NCI-H146 (cell line): ENCODE data around the gene PLPPR3.

Source experiments
- DNase-seq: peaks from one replicate; lab custom pipeline; 2025; lab: John Stamatoyannopoulos, UW

Gene PLPPR3

DNA sequence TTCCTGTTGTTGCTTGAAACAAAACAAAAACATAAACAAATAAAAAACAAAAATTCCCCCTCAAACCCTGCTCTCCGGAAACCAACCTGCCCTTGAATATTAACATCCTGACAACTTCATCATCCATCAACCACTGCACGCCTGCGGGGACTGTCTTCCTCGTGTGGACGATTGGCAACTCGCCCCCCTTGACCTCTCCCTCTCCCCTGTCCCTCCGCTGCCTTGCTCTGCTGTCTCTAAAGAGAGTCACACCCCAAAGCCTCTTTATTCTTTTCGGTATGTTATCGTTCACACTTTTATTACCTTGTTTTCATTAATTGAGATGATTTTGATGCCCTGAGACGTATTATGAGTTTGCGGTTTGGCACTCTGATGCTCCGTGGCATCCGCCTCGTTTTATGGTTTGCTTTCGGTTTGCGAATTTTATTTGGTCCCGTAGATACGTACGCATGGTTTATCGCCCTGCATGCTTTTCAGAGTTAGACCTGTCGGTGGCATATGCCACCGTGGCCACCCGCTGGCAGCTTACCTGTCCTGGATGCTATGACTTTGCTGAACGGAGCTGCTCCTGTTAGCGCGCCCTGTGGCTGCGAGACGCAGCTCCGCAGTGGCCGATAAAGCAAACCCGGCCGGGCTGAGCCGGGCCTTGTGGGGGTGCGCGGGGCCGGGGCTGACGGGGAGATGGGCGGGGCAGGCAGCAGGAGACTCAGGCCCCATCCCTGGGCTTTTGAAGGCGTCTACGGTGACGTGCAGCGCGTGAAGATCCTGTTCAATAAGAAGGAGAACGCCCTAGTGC, 13.9 kb downstream of the PLPPR3 start:
- no peak for DNase-seq

DNA sequence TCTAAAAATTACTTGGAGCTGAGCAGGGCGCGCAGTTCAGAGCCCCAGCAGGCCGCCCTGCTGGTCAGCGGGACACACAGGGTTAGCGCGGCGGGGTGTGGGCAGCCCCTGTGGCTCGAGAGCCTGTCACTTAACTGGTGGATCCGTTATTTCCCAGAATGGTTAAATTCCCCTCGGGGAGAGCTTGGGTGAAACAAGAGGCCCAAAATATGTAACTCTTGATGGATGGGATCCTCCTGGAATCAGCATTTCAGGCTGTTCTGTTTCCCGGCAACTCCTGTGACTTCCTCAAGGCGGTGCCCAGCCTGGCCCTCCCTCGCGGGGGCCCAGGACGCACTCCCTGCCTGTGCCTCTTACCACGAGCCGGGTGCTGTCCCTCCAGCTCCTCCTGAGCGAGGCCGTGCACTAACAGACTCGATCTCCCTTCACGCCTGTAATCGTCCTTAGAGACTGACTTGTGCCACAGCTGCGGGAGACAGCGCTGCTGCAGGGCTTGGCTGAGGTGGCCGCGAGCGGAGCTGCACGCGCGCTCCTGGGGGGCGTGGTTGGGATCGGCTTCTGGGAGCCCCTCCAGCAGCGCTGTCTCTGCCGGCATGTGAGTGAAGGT, 14.8 kb downstream of the PLPPR3 start:
- DNase-seq = no peak

DNA sequence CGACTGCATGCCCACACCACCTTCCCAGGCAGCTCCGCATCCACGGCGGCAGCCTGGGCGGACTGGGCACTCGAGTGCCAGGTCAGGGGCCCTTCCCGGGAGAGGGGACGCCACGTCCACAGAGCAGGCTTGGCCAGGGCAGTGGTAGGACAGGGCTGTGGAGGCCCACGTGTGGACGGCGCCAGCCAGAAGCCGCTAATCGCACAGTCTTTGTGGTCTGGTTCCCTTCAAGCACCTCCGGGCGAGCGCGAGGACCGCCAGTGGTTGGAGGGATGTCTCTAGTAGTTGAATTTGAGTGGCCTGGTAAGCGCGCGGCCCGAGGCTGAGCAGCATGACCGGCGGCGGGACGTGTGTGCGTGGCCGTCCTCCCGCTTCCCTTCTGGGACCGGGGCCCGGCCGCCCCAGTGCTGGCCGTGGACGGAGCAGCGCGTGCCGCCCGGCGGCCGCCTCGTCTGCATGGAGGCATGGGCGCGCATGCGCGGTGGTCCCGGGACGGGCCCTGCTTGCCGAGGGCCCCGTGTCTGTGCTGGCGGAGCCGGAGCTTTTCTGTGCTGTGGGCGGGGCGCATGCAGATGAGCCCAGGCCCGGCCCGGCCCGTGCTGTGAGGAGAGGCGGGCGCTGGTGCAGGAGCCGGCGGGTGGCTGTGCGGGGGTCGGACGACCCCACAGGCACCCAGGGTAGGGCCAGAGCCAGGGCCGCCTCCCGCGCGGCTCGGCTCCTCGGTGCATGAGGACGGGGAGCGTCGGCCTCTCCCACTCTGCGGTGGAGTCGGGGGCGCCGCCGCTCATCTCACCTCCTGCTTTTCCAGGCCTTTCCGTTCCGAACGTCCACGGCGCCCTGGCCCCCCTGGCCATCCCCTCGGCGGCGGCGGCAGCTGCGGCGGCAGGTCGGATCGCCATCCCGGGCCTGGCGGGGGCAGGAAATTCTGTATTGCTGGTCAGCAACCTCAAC, 15.9 kb downstream of the PLPPR3 start:
- DNase-seq = no peak

DNA sequence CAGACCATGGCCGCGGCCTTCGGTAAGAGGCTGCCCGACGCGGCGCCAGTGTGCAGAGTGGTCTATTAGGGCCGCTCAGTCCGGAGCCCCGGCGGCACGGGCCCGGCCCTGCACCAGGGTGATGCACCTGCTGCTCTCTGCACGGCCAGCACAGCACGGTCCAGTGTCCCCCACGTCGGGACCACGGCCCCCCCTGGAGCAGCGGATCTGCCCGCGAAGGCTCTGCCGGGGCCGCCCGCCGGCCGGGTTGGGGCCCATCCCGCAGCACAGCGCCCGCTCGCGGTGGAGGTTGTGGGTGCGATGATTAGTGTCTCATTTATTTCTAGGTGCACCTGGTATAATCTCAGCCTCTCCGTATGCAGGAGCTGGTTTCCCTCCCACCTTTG, 16.6 kb downstream of the PLPPR3 start:
- DNase-seq = no peak

DNA sequence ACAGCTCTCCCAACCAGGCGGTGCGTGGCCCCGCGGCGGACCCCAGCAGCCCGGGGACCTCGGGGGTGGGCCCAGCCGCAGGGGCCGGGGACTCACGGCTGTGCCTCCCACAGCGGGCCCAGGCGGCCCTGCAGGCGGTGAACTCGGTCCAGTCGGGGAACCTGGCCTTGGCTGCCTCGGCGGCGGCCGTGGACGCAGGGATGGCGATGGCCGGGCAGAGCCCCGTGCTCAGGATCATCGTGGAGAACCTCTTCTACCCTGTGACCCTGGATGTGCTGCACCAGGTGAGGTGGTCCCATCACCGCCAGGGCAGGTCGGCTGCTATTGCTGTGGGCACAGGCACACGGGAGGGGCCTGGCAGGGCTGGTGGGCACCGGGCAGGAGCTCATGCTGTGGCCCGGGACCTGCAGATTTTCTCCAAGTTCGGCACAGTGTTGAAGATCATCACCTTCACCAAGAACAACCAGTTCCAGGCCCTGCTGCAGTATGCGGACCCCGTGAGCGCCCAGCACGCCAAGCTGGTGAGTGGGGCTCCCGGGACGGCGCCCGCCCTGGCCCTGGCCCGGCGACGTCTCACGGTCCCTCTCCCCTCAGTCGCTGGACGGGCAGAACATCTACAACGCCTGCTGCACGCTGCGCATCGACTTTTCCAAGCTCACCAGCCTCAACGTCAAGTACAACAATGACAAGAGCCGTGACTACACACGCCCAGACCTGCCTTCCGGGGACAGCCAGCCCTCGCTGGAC, 17.2 kb downstream of the PLPPR3 start:
- no peak for DNase-seq

DNA sequence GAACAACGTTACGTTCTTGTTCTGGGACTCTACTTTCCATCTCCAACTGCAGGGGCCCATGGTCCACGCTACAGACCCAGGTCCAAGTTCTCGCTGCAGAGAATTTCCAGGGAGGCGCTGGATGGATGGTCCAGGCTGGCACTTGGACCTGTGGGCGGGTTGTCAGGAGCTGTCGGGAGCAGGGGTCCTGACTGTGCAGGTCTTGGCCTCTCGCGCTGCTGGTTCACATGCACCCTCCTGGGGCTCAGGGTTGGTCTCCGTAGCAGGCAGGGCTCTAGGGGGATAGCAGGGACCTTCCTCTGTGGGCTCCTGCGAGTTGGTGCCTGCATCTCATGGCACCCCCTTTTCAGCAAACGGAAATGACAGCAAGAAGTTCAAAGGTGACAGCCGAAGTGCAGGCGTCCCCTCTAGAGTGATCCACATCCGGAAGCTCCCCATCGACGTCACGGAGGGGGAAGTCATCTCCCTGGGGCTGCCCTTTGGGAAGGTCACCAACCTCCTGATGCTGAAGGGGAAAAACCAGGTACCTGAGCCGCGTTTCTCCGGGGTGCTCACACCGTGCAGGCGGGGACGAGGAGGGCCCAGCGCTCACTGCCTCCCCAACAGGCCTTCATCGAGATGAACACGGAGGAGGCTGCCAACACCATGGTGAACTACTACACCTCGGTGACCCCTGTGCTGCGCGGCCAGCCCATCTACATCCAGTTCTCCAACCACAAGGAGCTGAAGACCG, 17.9 kb downstream of the PLPPR3 start:
- no peak for DNase-seq

DNA sequence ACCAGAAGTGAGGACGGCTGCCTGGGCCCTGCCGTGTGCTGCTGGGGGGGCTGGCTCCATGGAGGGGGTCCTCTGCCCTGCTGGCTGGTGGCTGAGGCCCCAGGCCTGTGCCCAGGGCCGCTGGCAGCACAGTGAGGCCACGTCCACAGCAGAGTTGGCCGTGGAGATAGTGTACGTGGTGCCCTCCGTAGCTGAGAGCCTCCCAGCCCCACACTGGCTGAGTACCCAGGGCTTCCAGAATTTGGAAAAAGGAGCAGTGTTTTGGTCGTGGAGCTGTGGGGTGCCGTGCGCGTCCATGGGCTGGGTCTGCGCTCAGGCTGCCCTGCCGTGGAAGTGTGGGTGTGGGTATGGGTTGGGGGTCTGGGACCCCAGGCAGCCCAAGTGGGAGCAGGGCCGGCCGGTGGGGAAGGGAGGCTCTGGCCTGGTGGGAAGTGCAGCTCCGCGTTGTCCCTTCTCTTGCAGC, 18.6 kb downstream of the PLPPR3 start:
- no peak for DNase-seq

DNA sequence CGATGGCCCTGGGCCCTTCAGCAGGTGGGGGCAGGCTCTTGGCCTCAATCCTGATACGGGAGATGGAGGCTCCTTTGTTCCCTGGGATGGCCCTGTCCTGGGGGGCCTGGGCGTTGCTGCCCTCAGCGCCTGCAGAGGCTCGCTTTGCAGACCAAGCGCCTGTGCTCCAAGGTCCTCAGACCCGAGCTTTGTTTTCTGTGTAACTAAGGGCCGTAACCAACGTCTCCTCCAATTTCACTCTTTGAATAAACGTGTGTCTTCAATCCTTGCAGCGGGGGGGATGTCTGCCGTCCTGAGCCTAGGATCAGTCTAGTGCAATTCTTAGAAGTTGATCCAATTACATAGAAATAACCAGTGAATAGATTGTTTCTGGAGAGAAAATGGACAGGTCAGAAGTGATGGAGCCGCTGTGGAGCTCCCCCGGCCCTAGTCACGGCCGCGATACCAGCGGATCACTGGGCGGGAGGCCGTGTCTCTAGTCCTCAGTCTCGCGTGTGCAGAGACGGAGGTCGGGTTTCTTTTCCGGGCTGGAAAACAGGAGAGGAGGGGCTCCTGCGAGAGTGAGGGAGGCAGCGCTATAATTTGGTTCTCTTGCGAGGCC, 19.2 kb downstream of the PLPPR3 start:
- DNase-seq = no peak

DNA sequence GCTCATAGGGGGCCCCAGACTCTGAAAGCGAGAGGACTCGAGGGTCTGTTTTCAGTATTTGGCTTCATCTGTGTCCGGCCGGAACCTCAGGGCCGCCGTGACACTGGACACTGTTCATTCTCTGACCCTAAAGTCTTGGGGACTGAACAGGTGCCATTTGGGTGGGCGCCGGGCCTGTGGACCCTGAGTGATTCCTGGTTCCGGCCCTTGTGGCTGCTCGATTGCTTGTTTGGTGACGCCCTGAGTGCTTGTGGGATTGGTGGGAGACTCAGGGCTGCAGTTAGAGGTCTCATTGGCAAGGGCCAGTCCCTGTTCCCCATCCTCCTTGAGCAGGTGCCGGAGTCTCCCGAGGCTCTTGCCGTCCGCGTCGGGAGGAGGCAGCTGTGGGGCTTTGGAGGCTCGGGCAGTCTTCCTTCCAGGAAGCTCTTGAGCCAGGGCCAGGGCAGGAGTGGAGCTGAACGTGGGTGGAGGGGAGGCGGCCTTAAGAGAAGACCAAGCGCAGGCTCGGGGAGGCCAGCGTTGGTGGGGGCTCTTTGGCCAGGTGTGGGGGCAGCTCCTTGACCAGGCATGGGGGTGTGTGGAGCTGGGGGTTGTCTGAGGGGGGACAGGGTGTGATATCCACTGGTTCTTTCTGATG, 19.8 kb downstream of the PLPPR3 start:
- DNase-seq = no peak

DNA sequence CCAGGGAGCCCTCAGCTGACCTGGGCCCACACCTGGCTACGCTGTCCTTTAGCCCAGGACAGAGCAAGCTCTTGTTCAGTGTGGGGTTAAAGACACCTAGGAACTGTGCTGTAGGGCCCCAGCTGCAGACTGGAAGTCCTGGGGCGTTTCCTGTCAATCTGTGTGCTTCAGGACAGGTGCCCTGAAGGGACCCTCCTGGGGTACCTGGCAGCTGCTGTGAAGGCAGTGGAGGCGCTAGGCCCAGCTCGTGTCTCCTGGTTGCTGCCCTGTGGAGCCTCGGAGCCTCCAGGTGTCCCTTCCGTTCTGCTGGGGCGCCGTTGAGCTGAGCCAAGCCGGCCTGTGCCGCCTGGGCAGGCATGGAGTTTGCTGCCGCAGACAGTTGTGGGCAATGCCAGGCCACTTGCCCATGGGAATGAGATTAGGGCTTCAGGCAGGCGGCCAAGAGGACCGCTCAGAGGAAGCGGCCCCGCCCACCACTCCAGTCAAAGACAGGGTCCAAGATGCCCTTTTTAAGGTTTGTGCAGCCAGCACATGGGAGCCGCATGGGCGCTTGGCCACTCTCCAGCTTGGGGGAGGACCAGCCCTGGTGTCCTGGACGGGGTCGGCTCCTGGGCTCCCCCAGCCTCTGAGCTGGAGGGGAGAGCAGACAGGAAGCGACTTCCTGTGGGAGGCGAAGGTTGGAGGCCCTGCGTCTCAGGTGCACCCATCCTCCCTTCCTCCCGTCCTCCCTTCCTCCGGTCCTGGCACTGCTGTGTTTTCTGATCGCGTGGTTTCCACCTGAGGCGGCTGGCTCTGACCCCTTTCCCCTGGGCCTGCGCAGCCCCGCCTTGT, 20.5 kb downstream of the PLPPR3 start:
- no peak for DNase-seq

DNA sequence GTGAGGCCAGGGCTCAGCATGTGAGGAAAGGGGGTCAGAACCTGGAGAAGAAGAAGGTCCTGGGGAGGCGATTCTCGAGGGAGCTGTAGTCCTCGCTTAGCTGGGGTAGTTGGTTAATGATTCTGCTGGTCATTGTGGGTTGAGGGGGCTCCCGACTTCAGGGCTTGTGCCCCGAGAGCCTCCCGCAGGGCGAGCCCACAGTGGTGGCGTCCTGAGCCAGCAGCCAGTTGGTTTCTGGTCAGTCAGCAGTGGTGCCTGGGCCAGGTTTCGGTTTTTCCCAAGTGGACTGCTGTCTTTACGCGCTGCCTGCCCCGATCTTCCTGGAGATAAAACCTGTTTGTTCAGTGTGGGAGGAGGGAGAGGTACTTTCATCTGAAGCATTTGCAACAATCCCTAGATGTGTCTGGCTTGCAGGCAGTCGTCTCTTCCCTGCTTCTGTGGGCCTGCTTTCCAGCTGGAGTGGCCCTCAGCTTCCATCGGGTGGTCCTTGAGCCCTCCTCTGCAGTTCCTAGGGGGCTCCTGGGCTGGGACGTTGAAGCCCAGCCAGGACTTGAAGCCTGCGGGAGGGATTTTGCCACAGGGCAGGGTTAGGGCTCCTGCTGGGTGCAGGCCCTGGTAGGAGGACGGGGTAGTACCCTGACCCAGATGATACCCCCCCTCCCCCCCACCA, 21.3 kb downstream of the PLPPR3 start:
- DNase-seq = no peak

DNA sequence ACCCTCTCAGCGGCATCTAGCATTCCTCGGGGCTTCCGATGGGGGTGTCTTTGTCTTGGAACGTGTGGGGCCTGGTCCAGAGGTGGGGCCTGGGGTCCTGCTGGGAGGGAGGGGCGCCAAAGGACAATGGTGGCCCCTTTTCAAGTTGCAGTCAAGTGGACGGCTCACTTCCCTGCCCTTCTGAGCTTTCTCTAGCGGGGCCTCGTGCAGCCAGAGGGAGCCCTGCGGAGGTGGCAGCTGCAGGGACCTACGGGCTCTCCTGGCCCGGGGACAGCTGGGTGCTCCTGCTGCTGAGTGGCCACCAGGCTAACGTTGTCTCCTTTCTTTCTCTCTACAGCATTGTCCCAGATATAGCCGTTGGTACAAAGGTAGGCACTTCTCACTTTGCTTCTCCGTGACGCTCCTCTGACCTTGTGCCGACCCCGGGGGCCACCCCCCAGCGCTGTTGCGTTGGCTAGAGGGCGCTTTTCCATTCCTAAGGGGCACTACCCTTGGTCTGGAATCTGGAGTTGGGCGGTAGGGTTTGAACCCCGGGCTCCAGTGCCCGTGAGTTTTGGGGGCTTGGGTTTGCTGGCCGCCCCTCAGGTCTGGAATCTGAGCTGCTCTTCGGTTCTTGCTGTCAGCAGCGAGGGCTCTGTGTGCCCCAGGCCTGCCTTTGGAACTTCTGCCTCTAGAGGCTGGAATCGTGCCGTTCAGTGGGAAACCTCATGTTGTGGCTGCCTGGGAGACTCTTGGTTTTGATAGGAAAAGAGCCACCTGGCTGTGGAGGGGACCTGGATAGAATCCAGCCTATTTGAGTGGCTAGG, 22.5 kb downstream of the PLPPR3 start:
- no peak for DNase-seq

DNA sequence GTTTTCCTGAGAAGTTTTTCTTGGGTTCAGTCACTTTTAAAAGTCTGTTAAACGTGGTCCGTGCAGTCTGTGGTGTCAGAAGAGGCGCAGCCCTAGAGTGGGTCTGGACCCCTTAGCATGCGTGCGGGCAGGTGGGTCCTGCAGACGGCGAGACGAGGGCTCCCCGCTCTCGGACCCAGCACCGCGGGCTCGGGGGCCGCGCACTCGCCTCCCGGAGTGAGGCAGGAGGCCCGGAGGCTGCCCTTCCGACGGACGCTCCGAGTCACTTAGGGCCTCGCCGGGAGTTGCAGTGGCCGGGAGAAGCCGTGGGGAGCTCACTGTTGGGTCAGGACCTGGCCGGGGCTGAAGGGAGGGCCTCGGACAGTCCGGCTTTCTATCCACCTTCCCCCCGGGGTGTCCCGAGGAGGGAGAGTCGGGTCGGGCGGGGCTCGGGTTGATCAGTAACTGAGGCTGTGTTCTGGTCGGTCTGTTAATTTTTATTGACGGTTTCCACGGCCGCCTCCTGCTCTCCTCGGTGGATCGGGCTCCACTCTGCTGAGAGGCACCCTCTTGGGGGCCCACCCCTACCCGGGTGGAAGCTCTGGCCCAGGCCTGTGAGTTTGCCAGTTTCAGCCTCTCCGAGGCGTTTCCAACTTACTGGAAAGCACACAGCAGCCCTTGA, 23.2 kb downstream of the PLPPR3 start:
- DNase-seq = no peak

DNA sequence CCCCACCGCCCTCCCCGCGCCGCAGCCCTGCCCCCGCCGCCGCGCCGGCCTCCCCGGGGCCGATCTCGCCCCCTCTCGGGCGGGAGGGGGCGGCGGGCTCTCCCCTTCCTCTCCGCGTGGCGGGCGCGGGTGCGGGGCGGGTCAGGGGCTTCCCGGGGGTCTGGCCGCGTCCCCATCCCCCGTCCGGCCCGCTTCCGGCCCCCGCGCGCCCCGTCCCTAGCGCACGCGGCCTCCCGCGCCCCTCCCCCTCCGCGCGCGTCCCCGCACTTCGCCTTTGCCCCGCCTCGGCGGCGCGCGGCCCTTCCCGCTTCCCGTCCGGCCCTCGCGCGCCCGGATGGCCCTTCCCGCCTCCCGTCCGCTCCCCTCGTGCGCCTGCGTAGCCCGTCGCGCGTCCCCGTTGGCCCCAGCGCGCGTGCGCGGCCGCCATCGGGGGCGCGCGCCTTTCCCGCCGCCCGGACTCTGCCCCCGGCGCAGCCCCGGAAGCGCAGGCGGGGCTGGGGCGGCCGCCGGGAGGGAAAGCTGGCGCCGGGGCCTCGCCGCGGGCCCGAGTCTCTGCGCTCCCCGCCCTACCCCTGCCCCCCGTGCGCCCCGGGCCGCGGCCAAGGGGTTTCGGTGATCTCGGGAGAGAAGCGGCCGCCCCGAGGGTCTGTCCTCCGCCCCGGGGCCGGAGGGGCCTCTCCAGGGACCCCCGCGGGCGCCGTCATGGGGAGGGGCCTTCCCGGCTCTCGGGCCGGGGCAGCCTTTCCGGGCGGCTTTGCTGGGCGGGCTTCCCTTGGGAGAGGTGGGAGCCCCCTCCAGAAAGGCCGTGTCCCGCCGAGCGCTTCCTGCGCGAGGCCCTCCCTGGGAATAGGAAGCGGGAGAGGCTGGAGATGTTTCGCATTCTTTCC, 24.0 kb downstream of the PLPPR3 start:
- peak; percentile 81 for DNase-seq

DNA sequence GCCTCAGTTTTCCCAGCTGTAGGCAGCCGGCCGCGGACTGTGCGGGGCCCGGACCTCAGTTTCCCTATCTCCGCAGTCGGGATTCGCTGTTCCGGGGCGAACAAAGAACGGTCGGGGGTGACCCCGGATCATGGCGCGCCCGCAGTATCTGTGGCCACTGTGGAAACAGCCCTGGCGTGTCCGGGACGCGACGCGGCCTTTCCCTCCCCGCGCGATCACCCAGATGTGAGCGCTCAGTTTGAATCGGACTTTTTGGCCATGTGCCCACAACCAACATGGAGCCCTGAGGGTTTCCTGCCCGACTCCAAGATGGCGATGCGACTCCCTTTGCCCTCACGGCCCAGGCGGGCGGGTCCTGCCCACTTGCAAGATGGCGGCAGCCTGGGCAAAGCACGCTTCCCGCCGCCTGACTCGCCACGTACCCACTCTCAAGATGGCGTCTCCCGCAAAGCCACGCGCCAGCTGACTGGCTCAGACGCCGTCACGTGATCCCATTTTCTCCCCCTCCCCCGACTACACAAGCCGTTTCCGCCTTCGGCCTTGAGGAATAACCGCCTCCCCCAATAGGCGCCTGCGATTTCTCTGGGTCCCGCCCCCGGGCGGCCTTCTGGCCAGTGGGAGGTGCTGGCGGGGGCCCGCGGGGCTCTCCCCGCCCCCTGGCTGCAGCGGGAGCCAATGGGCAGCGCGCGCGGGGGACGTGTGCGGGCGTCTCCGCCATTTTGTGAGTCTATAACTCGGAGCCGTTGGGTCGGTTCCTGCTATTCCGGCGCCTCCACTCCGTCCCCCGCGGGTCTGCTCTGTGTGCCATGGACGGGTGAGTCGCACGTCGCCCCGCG, 24.8 kb downstream of the PLPPR3 start, which contains the start of gene PTBP1:
Gene PTBP1, plus strand, starts transcription at position 761 of the 836 bp plus-strand sequence. Its CDS starts 46 bp downstream, at position 807.
- peak; percentile 99 for DNase-seq
